ENCODE measurements around the gene SAMD7. TPM values are rescaled to one million over a fixed set of nuclear protein-coding genes. Genes with fewer than 3 reads are reported as not detected.

Gene SAMD7
- total and polyA plus RNA-seq, 2 of the 13 experiments (the other 11 are each of a cell fraction or from before 2014, with no cell fraction given): not detected

GRCh38 chr3:169966951-169967915 is 55.9 kb downstream of the SAMD7 start (continued):
- TF ChIP-seq ZNF782 (CRISPR knock-in tag; IDR thresholded peaks at IDR 0.05; ENCODE audit: borderline replicate concordance): no peak
- no peak for TF ChIP-seq ZNF75D (CRISPR knock-in tag; IDR thresholded peaks at IDR 0.05; ENCODE audit: borderline replicate concordance)
- no peak for TF ChIP-seq KLF16 (CRISPR knock-in tag; IDR thresholded peaks at IDR 0.05)
- TF ChIP-seq PBX3 (CRISPR knock-in tag; IDR thresholded peaks at IDR 0.05; ENCODE audit: borderline replicate concordance): no peak; the same call in 1 of the 2 replicates
- no peak for TF ChIP-seq TRAFD1 (CRISPR knock-in tag; IDR thresholded peaks at IDR 0.05; ENCODE audit: borderline replicate concordance)
- TF ChIP-seq RBM39 (IDR thresholded peaks at IDR 0.05; ENCODE audit: low read depth, low read length, poor library complexity, severe bottlenecking): peak; percentile 60
- no peak for TF ChIP-seq NR1H2 (CRISPR knock-in tag; IDR thresholded peaks at IDR 0.05; ENCODE audit: borderline replicate concordance, low read depth)
- no peak for TF ChIP-seq NCOR1 (IDR thresholded peaks at IDR 0.05; ENCODE audit: borderline replicate concordance, low read length)
- no peak for TF ChIP-seq EED (CRISPR knock-in tag; IDR thresholded peaks at IDR 0.05)
- no peak; the same call in 1 of the 2 replicates for TF ChIP-seq KDM2A (CRISPR knock-in tag; IDR thresholded peaks at IDR 0.05; ENCODE audit: borderline replicate concordance, low read depth)
- TF ChIP-seq ZBTB37 (CRISPR knock-in tag; IDR thresholded peaks at IDR 0.05): no peak
- TF ChIP-seq THAP11 (CRISPR knock-in tag; IDR thresholded peaks at IDR 0.05): no peak
- no peak for TF ChIP-seq TCF12 (IDR thresholded peaks at IDR 0.05)
- no peak for TF ChIP-seq TCF12 (CRISPR knock-in tag; IDR thresholded peaks at IDR 0.05)
- TF ChIP-seq ZNF850 (CRISPR knock-in tag; conservative IDR thresholded peaks at IDR 0.05): 0 out of 2 replicates have a peak, but pooled peaks have one; percentile 85
- no peak for TF ChIP-seq GATAD1 (CRISPR knock-in tag; IDR thresholded peaks at IDR 0.05)
- TF ChIP-seq ATF6 (CRISPR knock-in tag; conservative IDR thresholded peaks at IDR 0.05): no peak
- no peak for TF ChIP-seq WIZ (CRISPR knock-in tag; IDR thresholded peaks at IDR 0.05)
- no peak for TF ChIP-seq CENPBD1 (CRISPR knock-in tag; IDR thresholded peaks at IDR 0.05; ENCODE audit: borderline replicate concordance, low read depth)
- TF ChIP-seq ZSCAN20 (CRISPR knock-in tag; IDR thresholded peaks at IDR 0.05; ENCODE audit: borderline replicate concordance): no peak
- 0 out of 2 replicates have a peak, but pooled peaks have one; percentile 41 for TF ChIP-seq ZNF670 (CRISPR knock-in tag; IDR thresholded peaks at IDR 0.05; ENCODE audit: borderline replicate concordance)
- no peak for TF ChIP-seq ZNF780A (CRISPR knock-in tag; IDR thresholded peaks at IDR 0.05)
